GM18498 (cell line): ENCODE measurements around the gene PRSS38.

Experiments
- ATAC-seq: cut with Tn5 transposase; IDR thresholded peaks from one replicate; pipeline ENCODE4 v1.9.1; 2021; ENCODE audit warnings: mild to moderate bottlenecking, moderate library complexity; ENCODE audit not compliant: unreplicated experiment

PRSS38 gene

DNA sequence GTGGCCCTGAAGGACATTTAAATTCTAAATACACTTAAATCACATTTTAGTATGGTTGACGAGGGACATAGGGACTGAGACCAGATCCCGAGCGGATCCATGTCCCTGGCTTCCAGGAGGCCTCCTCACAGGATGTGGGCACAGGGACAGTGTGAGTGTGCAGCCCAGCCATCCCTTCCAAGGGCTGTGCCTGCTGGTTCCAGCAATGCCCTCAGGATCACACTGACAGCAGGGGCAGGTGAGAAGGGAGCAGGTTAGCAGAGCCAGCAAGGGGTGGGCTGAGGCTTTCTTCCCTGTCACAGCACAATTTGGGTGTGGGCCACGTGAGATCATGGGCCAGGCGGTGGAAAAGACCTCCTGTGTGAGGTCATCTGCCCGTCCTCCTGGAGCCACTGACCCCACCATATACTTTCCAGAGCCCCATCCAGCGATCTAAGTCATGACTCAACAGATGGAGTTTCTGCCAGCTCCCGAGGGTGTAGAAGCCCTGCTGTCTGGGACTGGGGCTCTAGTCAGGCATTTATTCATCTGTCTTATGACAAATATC is 37.0 kb upstream of the PRSS38 start:
- no peak for ATAC-seq

DNA sequence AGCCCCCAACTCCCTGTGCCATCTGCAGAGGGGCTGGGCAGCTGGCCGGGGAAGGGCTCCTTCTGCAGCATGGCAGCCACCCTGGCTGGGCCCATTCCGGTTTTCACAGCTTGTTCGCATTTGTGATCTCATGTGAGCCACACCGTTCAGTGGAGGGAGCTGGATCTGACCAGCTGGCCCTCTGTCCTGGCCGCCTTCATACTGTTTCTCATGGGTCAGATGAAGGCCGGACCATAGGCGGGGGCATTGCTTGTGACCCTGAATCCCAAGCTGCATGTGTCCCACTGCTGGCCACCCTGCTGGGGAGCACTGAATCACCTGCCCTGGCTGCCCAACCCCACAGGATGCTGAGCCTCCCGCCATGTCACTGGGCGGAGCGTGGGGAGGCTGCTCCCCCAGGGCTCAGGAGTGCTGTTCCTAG is 36.4 kb upstream of the PRSS38 start:
- no peak for ATAC-seq

- ATAC-seq = no peak
Measured at GRCh38 chr1:227779685-227780084, 35.8 kb upstream of the PRSS38 start.

DNA sequence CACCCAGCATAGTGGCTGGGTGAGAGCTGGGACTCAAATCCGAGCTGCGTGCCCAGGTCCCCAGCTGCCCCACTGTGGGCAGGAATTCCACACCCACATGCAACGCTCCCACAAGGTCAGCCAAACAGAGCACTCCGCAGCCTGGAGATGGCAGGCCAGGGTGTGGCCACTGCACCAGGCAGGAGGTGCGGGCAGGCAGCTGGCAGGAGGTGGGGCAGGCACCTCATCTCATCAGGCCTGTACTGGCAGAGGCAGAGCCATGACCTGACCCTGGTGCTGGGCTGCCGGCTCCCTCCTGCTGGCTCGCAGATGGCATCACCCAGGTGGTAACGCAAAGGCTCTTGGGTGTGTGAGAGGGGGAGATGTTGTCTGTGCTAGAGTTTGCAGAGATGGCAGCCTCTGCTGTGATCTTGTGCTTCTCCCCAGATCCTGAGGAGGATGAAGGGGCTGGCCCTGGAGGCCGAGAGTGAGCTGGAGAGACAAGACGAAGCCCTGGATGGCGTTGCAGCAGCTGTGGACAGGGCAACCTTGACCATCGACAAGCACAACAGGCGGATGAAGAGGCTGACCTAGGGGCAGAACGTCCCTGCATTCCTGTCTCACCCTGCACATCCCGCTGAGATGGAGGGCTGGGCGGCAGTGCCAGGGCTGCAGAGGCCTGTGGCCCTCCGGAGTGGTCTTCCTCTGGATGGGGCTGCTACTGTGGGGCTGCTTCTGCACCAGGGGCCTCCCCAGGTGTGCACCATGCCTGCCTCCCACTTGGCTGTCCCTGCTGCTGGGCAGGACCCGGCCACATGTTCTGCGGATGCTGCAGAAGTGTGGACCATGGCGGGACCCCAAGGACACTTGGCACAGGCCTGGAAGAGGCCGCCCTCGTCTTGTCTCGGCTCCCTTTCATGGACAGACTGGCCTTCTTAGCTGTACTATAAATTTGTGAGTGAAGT is 35.1 kb upstream of the PRSS38 start:
- no peak for ATAC-seq

DNA sequence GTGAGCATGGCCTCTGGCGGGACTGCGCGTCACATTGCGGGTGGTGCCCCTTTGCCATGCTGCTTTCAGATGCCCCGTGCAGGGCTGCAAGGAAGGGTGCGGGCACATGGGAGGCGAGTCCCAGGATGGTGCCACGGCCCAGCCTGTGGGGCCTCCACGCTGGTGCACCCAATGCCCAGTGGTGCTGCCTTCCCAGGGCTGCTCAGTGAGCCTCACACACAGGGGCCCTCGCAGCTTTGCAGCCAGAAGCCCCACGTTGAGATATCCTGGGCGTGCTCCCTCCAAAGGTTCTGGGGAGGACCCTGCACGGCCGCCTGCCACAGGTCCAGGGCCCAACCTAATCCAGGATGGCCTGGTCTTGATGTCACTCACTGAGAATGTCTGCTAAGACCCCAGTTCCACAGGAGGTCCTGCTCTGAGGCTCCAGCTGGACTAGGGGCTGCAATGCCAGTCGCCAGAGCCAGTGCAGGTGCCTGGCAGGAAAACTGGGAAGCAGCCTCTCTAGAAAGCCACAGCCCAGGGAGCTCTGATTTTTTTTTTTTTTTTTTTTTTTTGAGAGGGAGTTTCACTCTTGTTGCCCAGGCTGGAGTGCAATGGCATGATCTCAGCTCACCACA is 34.1 kb upstream of the PRSS38 start:
- ATAC-seq = no peak

- ATAC-seq = no peak
Measured at GRCh38 chr1:227782226-227782625, 33.2 kb upstream of the PRSS38 start.

GRCh38 chr1:227785094-227785804 is 30.2 kb upstream of the PRSS38 start:
- no peak for ATAC-seq

DNA sequence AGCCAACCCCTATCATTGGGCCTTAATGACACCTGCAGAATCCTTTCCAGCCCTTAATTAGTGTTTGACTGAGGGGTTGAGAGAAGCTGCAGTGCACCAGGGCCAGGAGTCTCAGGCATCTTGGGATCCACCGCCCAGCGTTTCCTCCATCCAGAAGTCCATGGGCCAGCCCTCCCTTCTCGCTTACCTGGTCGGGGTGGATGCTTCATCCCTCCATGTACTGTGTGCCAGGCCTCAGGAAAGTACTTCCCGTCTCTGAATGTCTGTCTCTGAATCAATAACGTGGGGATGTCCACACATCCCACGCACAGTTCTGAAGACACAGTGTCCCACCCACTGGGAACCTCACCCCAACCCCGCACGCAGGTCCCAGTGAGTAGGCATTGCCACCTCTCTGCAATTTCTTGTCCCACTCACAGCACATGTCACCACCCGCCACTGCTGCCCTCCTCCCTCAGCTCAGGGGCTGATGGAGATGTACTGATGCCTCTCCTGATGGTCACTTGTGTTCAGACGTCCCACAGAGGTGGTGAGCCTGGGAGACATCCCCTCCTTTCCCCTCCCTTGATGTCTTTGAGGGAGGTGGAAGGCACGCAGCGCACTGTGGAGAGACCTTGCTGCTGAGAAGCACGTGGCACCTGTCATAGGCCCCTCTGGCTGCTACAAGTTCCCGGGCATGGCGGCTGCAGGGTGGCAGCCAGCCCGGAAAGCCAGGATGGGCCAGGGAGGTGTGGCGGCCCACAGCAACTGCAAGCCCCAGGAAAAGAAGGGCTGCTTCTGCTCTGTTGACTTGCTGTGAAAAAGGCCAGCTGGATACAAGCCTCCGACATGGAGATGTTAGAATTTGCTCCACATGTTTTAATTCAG is 29.4 kb upstream of the PRSS38 start:
- ATAC-seq = no peak

DNA sequence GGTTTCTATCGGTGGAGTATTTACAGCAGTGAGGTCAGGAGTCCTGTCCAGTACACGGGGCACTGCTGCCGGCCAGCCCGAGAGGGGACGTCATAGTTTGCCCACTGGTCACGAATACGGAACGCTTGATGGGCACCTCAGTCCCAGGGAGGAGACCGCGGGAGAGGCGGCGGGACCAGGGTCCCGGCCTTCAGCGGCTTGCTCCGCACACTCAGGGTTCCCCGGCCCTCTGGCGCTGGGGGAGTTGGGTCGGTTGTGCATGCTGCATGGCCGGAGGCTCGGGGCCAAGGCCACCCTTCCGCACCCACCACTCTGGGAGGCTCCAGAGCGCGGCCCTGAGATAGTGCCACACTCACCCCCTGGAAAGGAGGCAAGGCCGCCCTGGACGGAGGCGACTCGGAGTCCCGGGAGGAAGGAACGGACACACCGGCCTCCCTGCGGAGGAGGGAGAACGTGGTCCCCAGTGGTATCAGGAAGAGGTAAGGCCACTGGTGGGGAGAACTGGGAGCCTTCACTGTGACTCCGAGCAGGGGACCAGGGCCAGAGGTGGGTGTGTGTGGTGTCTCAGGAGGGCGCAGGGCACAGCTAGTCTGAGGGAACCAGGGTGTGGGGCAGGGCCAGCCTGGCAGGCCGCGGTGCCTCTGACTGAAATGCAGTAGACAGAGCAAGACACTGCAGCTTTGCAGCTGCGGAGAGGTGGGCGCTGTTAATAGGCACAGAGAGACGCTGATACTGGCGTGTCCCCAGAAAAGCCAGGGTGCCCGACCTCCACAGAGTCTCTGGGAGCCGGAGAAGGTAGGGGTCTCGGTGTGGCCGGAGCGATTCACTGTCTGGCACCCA is 28.6 kb upstream of the PRSS38 start:
- no peak for ATAC-seq

DNA sequence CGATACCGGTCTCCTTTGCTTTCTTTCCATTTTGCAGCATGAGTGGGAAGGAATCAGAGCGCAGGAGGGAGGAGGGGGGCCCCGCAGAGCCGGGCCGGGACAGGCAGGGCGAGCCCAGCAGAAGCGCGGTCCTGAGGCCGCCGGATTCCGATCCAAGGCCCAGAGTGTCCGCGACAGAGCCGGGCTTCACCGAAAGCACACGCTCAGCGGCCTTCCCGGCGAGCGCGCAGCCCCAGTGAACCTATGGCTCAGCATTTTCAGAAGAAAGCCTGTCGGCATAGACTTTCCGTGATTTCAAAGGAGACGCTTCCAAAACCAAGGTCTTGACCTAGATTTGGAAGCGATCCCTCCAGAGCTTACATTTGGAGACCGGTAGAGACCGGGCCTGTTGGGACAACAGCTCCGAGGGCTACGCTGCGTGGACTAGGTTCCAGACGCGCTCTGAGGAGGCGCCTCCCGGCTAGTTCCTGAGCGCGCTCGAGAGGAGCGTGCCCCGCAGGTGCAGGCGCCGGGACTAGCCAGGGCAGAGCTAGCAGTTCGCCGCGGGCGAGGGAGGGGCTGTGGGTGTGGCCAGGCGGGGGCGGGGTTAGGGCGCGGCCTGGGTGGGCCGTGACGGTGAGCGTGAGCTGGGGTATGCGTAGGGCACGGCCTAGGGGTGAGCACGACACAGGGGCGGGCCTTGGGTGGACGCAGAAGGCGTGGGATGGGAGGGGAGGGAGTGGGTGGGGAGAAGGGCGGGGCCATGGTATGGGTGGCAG is 27.8 kb upstream of the PRSS38 start:
- peak; percentile 93 for ATAC-seq

GRCh38 chr1:227788271-227789083 is 27.0 kb upstream of the PRSS38 start:
- peak; percentile 66 for ATAC-seq

- ATAC-seq = no peak
Measured at GRCh38 chr1:227789084-227790033, 26.1 kb upstream of the PRSS38 start.

DNA sequence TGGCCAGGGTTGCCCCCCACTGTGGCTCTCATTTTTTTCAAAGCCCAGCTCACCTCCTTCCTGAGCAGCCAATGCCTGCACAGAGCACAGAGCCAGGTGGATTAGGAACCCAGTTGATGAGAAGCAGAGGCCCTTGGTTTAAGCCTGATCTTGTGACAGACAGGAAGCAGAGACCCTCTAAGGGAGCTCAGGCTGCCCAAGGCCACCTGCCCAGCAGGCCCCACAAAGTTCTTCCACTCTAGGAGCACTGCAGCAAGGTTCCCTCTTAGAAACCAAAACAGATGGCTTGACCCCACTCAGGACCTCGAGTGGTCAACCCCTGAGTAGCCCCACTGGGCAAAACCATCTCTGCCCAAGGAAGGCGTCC is 25.5 kb upstream of the PRSS38 start:
- no peak for ATAC-seq

- no peak for ATAC-seq
Measured at GRCh38 chr1:227790868-227791267, 24.6 kb upstream of the PRSS38 start.

DNA sequence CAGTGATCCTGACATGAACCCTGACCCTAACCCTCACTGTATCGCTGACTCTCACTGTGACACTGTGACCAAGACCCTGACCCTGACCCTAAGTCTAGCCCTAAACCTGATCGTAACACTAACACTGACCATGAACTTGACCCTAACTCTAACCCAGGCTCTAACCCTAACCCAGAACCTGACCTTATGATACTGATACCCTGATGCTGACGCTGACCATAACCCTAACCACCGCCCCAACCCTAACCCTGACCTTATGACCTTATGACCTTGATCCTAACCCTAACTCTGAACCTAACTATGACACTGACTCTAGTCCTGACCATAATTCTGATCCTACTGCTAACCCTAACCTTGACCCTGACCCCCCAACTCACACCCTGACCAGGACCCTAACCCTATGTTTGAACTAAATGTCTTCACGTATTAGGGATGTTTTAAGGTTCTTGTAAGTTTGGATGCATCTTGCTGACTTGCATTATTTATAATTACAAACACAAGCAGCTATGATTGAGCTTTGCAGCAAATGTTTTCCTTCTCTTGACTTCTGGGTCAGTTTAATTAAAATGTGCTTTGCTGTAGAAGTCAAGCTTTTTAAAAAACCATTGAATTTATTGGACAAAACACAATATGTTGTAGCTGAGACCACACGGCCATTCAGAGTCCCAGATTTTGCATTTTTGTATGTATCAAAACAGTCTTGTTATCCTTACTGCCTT is 23.9 kb upstream of the PRSS38 start:
- ATAC-seq = no peak
